Parathyroid adenoma (tissue), 2 donors: ENCODE results near the gene JUN.

Experiments used
- H2AFZ ChIP-seq: fragments of 300-600 bp; sonication (generic); one replicate; pipeline ENCODE4 v1.7.0; 2017; ENCODE audit warnings: antibody characterized with exemption, mild to moderate bottlenecking
- H3K27ac ChIP-seq: fragments of 300-600 bp; sonication (generic); one replicate; pipeline ENCODE4 v1.7.0; 2017
- H3K27me3 ChIP-seq: fragments of 300-600 bp; sonication (generic); one replicate; pipeline ENCODE4 v1.7.0; 2017; ENCODE audit warnings: low read length; ENCODE audit not compliant: control insufficient read depth, insufficient read depth
- H3K36me3 ChIP-seq: fragments of 300-600 bp; sonication (generic); one replicate; pipeline ENCODE4 v1.7.0; 2017; ENCODE audit warnings: low read length; ENCODE audit not compliant: control insufficient read depth, insufficient read depth
- H3K4me1 ChIP-seq: fragments of 300-600 bp; sonication (generic); one replicate; pipeline ENCODE4 v1.7.0; 2017; ENCODE audit warnings: control low read depth
- H3K4me2 ChIP-seq: fragments of 300-600 bp; sonication (generic); one replicate; pipeline ENCODE4 v1.7.0; 2017; ENCODE audit warnings: low read length
- H3K4me3 ChIP-seq: fragments of 300-600 bp; sonication (generic); one replicate; pipeline ENCODE4 v1.7.0; 2017; ENCODE audit warnings: low read depth, low read length
- H3K79me2 ChIP-seq: fragments of 300-600 bp; sonication (generic); one replicate; pipeline ENCODE4 v1.7.0; 2017; ENCODE audit warnings: control low read depth
- H3K9ac ChIP-seq: fragments of 300-600 bp; sonication (generic); one replicate; pipeline ENCODE4 v1.7.0; 2017; ENCODE audit warnings: mild to moderate bottlenecking
- H3K9me3 ChIP-seq: fragments of 300-600 bp; sonication (generic); one replicate; pipeline ENCODE4 v1.7.0; 2017; ENCODE audit warnings: low read length; ENCODE audit not compliant: control insufficient read depth
- CTCF ChIP-seq: fragments of 300-600 bp; sonication (generic); IDR thresholded peaks from one replicate; pipeline ENCODE4 v1.7.0; 2017; ENCODE audit warnings: antibody characterized with exemption, mild to moderate bottlenecking
- donor health status: primary hyperparathyroidism.

Gene JUN

GRCh38 chr1:58814251-58815068 is 30.6 kb upstream of the JUN start:
- Histone ChIP-seq H3K27me3 (no peaks in the 10 kb centered on the region), H3K4me1 (peaks cover 7% of the 10 kb centered on the region), H3K27ac (peak overlapping the region; percentile 95), H3K9ac (peak overlapping the region; percentile 35), H3K9me3 (no peaks in the 10 kb centered on the region), H3K79me2 (no peaks in the 10 kb centered on the region), H3K4me3 (peak overlapping the region; percentile 84), H3K36me3 (no peaks in the 10 kb centered on the region), H3K4me2 (peak overlapping the region; percentile 92), H2AFZ (peak overlapping the region; percentile 66)
- no peak for TF ChIP-seq CTCF

GRCh38 chr1:58813801-58814200 is 30.0 kb upstream of the JUN start:
- H3K9me3 ChIP-seq = no peaks in the 10 kb centered on the region
- no peaks in the 10 kb centered on the region for H3K27me3 ChIP-seq
- peak overlapping the region; percentile 95 for H3K27ac ChIP-seq
- H3K79me2 ChIP-seq = no peaks in the 10 kb centered on the region
- H3K4me3 ChIP-seq = no peak overlapping the region
- H3K9ac ChIP-seq = no peak overlapping the region
- no peaks in the 10 kb centered on the region for H3K36me3 ChIP-seq
- no peak overlapping the region for H3K4me2 ChIP-seq
- peaks cover 7% of the 10 kb centered on the region for H3K4me1 ChIP-seq
- no peak overlapping the region for H2AFZ ChIP-seq
- no peak for TF ChIP-seq CTCF

GRCh38 chr1:58813361-58813760 is 29.5 kb upstream of the JUN start:
- H3K36me3 ChIP-seq = no peaks in the 10 kb centered on the region
- H3K9ac ChIP-seq = no peak overlapping the region
- H3K9me3 ChIP-seq = no peaks in the 10 kb centered on the region
- H2AFZ ChIP-seq = no peak overlapping the region
- TF ChIP-seq CTCF = no peak
- H3K4me2 ChIP-seq = no peak overlapping the region
- H3K4me1 ChIP-seq = peaks cover 7% of the 10 kb centered on the region
- no peaks in the 10 kb centered on the region for H3K79me2 ChIP-seq
- H3K4me3 ChIP-seq = no peak overlapping the region
- no peaks in the 10 kb centered on the region for H3K27me3 ChIP-seq
- peak overlapping the region; percentile 95 for H3K27ac ChIP-seq

GRCh38 chr1:58812926-58813325 is 29.1 kb upstream of the JUN start:
- H3K4me2 ChIP-seq = no peak overlapping the region
- no peak overlapping the region for H3K9ac ChIP-seq
- H3K36me3 ChIP-seq = no peaks in the 10 kb centered on the region
- H3K4me1 ChIP-seq = peaks cover 7% of the 10 kb centered on the region
- no peak overlapping the region for H3K4me3 ChIP-seq
- H3K27ac ChIP-seq = no peak overlapping the region
- H3K79me2 ChIP-seq = no peaks in the 10 kb centered on the region
- H3K27me3 ChIP-seq = no peaks in the 10 kb centered on the region
- TF ChIP-seq CTCF = no peak
- H2AFZ ChIP-seq = no peak overlapping the region
- no peaks in the 10 kb centered on the region for H3K9me3 ChIP-seq

- no peaks in the 10 kb centered on the region for H3K9me3 ChIP-seq
- H3K4me1 ChIP-seq = peaks cover 7% of the 10 kb centered on the region
Observed at GRCh38 chr1:58812468-58812867, 28.6 kb upstream of the JUN start.

More at GRCh38 chr1:58812468-58812867, 28.6 kb upstream of the JUN start:
- H3K4me2 ChIP-seq = no peak overlapping the region
- TF ChIP-seq CTCF = no peak
- no peaks in the 10 kb centered on the region for H3K79me2 ChIP-seq
- no peak overlapping the region for H3K27ac ChIP-seq
- no peaks in the 10 kb centered on the region for H3K27me3 ChIP-seq
- no peak overlapping the region for H3K9ac ChIP-seq
- H2AFZ ChIP-seq = no peak overlapping the region
- H3K36me3 ChIP-seq = no peaks in the 10 kb centered on the region
- H3K4me3 ChIP-seq = no peak overlapping the region
